Upper lobe of left lung (tissue), 4 donors: ENCODE data around the gene CCDC40.

Experiments used
- EP300 ChIP-seq, 4 donors: sonication (generic); formaldehyde crosslinking; IDR thresholded peaks; one replicate each; pipeline ENCODE4 v1.5.1; 2017; ENCODE audit warnings: antibody characterized with exemption in 4 of 4, control low read depth in 2 of 4
- POLR2A ChIP-seq, 4 donors: fragments of 450-650 bp; IDR thresholded peaks; one replicate each; pipeline ENCODE4 v1.5.1; 2016 to 2017; ENCODE audit warnings: antibody characterized with exemption in 4 of 4, mild to moderate bottlenecking in 2 of 4
- POLR2AphosphoS5 ChIP-seq, 2 donors: sonication (generic); formaldehyde crosslinking; IDR thresholded peaks; one replicate each; pipeline ENCODE4 v1.5.1; 2017; ENCODE audit warnings: antibody characterized with exemption in 2 of 2
- TF ChIP-seq, protein P1 (sequence below), 6 experiments: fragments of 450-650 bp in 4 of 6; fragments of 200-600 bp in 2 of 6; sonication (generic) in 2 of 6; IDR thresholded peaks; one replicate each; pipeline ENCODE4 v1.5.1; 2016 to 2019; ENCODE audit warnings: antibody characterized with exemption in 6 of 6

DNA sequence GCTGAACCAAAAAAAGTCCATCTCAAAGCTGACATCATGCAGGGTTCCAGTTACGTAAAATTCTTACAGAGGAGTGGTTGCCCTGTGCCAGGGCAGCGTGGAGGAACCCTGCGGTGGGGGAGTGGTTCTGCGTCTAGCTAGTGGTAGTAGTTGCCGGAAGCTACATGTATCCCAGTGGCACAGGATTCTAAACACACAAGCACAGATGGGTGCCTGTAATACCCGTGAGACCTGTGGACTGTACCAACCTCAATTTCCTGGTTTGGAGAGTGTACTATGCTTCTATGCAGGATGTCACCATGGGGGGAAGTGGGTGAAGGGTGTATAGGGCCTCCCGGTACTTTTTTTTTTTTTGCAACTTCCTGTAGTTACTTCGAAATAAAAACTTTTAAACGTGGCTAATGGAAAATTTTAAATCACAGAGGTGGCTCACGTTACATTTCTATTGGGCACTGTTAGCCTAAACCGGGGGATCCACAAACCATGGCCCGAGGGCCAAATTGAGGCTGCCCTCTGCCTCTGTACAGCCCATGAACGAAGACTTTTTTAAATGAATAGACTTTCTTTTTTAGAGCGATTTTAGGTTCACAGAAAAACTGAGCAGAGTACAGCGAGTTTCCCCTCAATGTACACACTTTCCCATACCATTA, 39.3 kb upstream of the CCDC40 start:
- TF ChIP-seq, protein P1, sequence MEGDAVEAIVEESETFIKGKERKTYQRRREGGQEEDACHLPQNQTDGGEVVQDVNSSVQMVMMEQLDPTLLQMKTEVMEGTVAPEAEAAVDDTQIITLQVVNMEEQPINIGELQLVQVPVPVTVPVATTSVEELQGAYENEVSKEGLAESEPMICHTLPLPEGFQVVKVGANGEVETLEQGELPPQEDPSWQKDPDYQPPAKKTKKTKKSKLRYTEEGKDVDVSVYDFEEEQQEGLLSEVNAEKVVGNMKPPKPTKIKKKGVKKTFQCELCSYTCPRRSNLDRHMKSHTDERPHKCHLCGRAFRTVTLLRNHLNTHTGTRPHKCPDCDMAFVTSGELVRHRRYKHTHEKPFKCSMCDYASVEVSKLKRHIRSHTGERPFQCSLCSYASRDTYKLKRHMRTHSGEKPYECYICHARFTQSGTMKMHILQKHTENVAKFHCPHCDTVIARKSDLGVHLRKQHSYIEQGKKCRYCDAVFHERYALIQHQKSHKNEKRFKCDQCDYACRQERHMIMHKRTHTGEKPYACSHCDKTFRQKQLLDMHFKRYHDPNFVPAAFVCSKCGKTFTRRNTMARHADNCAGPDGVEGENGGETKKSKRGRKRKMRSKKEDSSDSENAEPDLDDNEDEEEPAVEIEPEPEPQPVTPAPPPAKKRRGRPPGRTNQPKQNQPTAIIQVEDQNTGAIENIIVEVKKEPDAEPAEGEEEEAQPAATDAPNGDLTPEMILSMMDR (IDR thresholded peaks at IDR 0.05) = no peak
- TF ChIP-seq POLR2A (IDR thresholded peaks at IDR 0.05) = no peak
- peak in 1 of 2 donors; percentile 66 for TF ChIP-seq POLR2AphosphoS5 (IDR thresholded peaks at IDR 0.05)
- no peak for TF ChIP-seq EP300 (IDR thresholded peaks at IDR 0.05)
